LNCaP clone FGC (cell line): ENCODE data around the gene DCAF4.

Experiments used
- DNase-seq: peaks from one replicate; pipeline ENCODE4 v3.0.0-alpha.2; 2011; ENCODE audit warnings: low read depth
- H3K4me3 ChIP-seq: 2 replicates; pipeline ENCODE4 v1.5.1; 2011; ENCODE audit warnings: mild to moderate bottlenecking, low read depth, low read length, control low read depth
- CTCF ChIP-seq: IDR thresholded peaks from 2 replicates; pipeline ENCODE4 v1.5.1; 2012; ENCODE audit warnings: mild to moderate bottlenecking; ENCODE audit not compliant: control insufficient read depth, insufficient read depth; ENCODE audit errors: extremely low read depth

Gene DCAF4

GRCh38 chr14:72882047-72882446 lies 44.2 kb upstream of the DCAF4 start:
- DNase-seq, result no peak
- H3K4me3 ChIP-seq, result no peak overlapping the region
- no peak for TF ChIP-seq CTCF

GRCh38 chr14:72882463-72882862 lies 43.8 kb upstream of the DCAF4 start:
- no peak for TF ChIP-seq CTCF
- no peak overlapping the region for H3K4me3 ChIP-seq
- DNase-seq, result no peak

GRCh38 chr14:72883109-72883508 lies 43.2 kb upstream of the DCAF4 start:
- no peak overlapping the region for H3K4me3 ChIP-seq
- TF ChIP-seq CTCF, result no peak
- DNase-seq, result no peak

- DNase-seq, result no peak
- no peak for TF ChIP-seq CTCF
- no peak overlapping the region for H3K4me3 ChIP-seq
These were observed 42.3 kb upstream of the DCAF4 start for GRCh38 chr14:72883961-72884360.

- H3K4me3 ChIP-seq, result no peak overlapping the region
- DNase-seq, result no peak
- no peak for TF ChIP-seq CTCF
These were observed 41.9 kb upstream of the DCAF4 start for GRCh38 chr14:72884386-72884785.

- TF ChIP-seq CTCF, result no peak
- no peak overlapping the region for H3K4me3 ChIP-seq
- no peak for DNase-seq
These were observed 38.8 kb upstream of the DCAF4 start for GRCh38 chr14:72887514-72887913.

- no peak for TF ChIP-seq CTCF
- DNase-seq, result no peak
- no peak overlapping the region for H3K4me3 ChIP-seq
These were observed 38.1 kb upstream of the DCAF4 start for GRCh38 chr14:72888192-72888591.
